ENCODE results near the gene DCUN1D3.

GRCh38 chr16:20923876-20924275, 23.7 kb upstream of the DCUN1D3 start:
- no peak for TF ChIP-seq CTCF (IDR thresholded peaks at IDR 0.05; ENCODE audit: low read length)
- TF ChIP-seq EZH2 (IDR thresholded peaks at IDR 0.05; ENCODE audit: borderline replicate concordance, low read length): no peak
